Measurements from ENCODE around the gene C1GALT1C1L. TPM values are rescaled to one million over a fixed set of nuclear protein-coding genes. Genes with fewer than 3 reads are reported as not detected.

The C1GALT1C1L gene
- total RNA-seq, 1 experiment from 2014 or later: not detected

DNA sequence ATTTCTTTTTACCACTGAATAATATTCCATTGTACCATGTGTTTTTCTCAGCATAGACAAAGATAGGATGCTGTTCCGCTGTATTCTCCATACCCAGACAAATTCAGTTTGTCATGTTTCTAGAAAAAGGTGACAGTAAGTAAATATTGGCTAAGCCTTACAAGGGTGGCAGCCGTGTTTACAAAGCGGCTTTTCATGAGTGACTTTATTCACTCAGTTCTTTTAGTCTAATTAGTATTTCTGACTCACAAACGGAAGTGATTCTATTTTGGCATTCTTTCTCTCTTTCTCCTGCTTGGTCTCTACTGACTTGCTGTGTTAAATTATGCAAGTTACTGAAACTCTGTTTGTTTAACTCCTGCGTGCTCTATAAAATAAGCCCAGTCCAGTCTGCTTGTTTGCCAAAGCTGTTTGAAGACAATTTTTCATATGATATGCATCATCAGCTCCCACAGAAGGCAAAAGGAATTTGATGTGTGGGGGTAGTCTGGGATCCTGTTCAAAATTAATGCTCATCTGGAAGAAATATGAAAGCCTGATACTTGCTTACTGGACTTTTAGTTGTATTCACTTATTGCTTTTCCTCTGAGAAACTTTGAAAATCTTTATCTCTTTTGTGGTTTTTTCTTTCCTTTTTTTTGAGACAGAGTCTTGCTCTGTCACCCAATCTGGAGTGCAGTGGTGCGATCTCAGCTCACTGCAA lies 41.5 kb downstream of the C1GALT1C1L start:
- WGBS (ENCODE audit: extremely low coverage, insufficient read length, low lambda C conversion rate): no CpG with 5 or more reads among the region's 6 CpGs
- Histone ChIP-seq H3K23ac (ENCODE audit: insufficient read length, low read depth, low read length) (no peak overlapping the region), H3K4me1 (ENCODE audit: insufficient read depth, low read length) (no peaks in the 10 kb centered on the region), H4K5ac (ENCODE audit: insufficient read length, low read depth, low read length) (no peak overlapping the region), H3T11ph (ENCODE audit: low read length) (no peak overlapping the region), H3K79me1 (ENCODE audit: insufficient read depth, low read depth, low read length, poor library complexity, severe bottlenecking) (no peaks in the 10 kb centered on the region), H3K18ac (ENCODE audit: insufficient read length, low read depth, low read length) (no peak overlapping the region), H2BK15ac (ENCODE audit: low read depth, low read length) (no peak overlapping the region), H2BK12ac (ENCODE audit: insufficient read length, low read depth, low read length) (no peak overlapping the region), H4K20me1 (ENCODE audit: control insufficient read depth, insufficient read depth, insufficient read length) (no peaks in the 10 kb centered on the region), H3K56ac (ENCODE audit: insufficient read length, low read depth, low read length) (no peak overlapping the region), H2BK120ac (ENCODE audit: low read depth, low read length, poor library complexity, severe bottlenecking) (no peak overlapping the region), H3K9me3 (ENCODE audit: control insufficient read depth, low read depth, low read length) (no peaks in the 10 kb centered on the region), H3K9ac (ENCODE audit: extremely low read depth, insufficient read length, low read length) (no peak overlapping the region), H2AK5ac (ENCODE audit: insufficient read length, low read length) (no peak overlapping the region), H3K4ac (ENCODE audit: low read depth, low read length) (no peak overlapping the region), H3K27ac (ENCODE audit: insufficient read length, low read depth, low read length) (no peak overlapping the region), H2BK20ac (ENCODE audit: low read depth, low read length, poor library complexity, severe bottlenecking) (no peak overlapping the region), H3K79me2 (ENCODE audit: insufficient read depth, low read length) (no peaks in the 10 kb centered on the region), H3K4me2 (ENCODE audit: insufficient read depth, insufficient read length, low read length) (no peak overlapping the region), H2AFZ (ENCODE audit: low read length) (no peak overlapping the region), H4K8ac (replicated peaks; ENCODE audit: insufficient read length, low read depth, low read length) (no peak overlapping the region), H2BK5ac (ENCODE audit: insufficient read length, low read length) (no peak overlapping the region), H3K27me3 (ENCODE audit: insufficient read depth, low read length) (no peaks in the 10 kb centered on the region; the same call in 1 of the 2 replicates), H3K23me2 (ENCODE audit: insufficient read length, low read depth, low read length, poor library complexity, severe bottlenecking) (peaks cover 10% of the 10 kb centered on the region), H4K91ac (ENCODE audit: insufficient read length, low read depth, low read length) (no peak overlapping the region), H3K14ac (ENCODE audit: insufficient read depth, low read length) (no peak overlapping the region)
- Mint-ChIP-seq H3K4me1 (peaks cover 16 to 19% of the 10 kb centered on the region in 2 experiments), H3K9me3 (peaks cover 4 to 6% of the 10 kb centered on the region in 2 experiments; a peak in 4 of 5 replicates), H3K4me3 (no peak overlapping the region), H3K36me3 (ENCODE audit: insufficient read depth in 1 of 3, low read depth in 3 of 3) (peaks cover 0 to 5% (median 0%) of the 10 kb centered on the region in 3 experiments; a peak in 3 of 7 replicates), H3K27ac (no peak overlapping the region), H3K27me3 (ENCODE audit: low read depth) (peaks cover 28% of the 10 kb centered on the region)
- TF ChIP-seq CTCF (conservative IDR thresholded peaks at IDR 0.05): no peak
- no peak for DNase-seq
